Measurements from ENCODE around the gene CDK9.
"Not testable (repeated sequence)": the region's sequence is repeated elsewhere in the genome, so short reads cannot be mapped to it uniquely, and the experiment has no call there.

DNA sequence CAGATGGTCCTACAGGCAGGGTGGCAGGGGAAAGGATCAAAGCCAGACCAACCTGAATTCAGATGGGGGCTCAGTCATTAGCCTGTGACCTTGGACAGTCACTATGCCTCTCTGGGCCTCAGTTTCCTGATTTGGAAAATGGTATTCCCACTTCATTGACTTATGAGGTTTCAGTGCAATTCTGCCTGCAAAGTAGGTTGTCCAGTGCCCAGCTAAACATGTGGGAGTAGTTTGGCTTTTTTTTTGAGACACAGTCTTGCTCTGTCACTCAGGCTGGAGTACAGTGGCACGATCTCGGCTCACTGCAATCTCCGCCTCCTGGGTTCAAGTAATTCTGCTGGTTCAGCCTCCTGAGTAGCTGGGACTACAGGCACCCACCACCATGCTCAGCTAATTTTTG, 50.7 kb downstream of the CDK9 start:
- not testable (repeated sequence) for TF ChIP-seq CTCF (conservative IDR thresholded peaks at IDR 0.05; ENCODE audit: low read depth, low read length); EZH2 (IDR thresholded peaks at IDR 0.05; ENCODE audit: borderline replicate concordance, low read depth, low read length, poor library complexity, severe bottlenecking)
